Measurements from ENCODE around the gene MSTN.

Gene MSTN

DNA sequence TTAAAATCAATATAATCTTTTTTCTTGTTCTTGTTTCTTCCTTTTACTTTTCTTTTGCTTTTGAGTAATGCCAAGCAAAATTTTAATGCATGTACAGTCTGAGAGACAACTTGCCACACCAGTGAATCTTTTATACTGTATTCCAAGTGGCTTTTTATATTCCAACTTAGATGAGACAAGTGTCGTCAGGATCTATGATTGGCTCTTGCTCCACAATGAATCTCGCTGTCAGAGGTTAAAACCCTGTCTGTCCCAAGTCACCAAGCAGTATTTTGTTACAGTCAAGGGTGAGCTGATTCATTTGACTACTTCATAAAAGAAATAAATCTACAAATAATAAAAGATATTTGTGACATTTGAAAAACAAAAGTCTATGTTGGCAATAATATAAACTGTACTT is at the start of gene MSTN:
MSTN (minus strand) TSS at position 129 of the 400 bp plus-strand sequence. CDS start 133 bp downstream, outside the sequence.
- TF ChIP-seq, protein P1, sequence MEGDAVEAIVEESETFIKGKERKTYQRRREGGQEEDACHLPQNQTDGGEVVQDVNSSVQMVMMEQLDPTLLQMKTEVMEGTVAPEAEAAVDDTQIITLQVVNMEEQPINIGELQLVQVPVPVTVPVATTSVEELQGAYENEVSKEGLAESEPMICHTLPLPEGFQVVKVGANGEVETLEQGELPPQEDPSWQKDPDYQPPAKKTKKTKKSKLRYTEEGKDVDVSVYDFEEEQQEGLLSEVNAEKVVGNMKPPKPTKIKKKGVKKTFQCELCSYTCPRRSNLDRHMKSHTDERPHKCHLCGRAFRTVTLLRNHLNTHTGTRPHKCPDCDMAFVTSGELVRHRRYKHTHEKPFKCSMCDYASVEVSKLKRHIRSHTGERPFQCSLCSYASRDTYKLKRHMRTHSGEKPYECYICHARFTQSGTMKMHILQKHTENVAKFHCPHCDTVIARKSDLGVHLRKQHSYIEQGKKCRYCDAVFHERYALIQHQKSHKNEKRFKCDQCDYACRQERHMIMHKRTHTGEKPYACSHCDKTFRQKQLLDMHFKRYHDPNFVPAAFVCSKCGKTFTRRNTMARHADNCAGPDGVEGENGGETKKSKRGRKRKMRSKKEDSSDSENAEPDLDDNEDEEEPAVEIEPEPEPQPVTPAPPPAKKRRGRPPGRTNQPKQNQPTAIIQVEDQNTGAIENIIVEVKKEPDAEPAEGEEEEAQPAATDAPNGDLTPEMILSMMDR (IDR thresholded peaks at IDR 0.05; ENCODE audit: insufficient read depth, low read depth, low read length, missing control alignments): no peak
- no peak within 1 kb of the TSS for H3K4me3 ChIP-seq (ENCODE audit: low read depth, low read length)
- DNase-seq (ENCODE audit: low read depth): no peak

DNA sequence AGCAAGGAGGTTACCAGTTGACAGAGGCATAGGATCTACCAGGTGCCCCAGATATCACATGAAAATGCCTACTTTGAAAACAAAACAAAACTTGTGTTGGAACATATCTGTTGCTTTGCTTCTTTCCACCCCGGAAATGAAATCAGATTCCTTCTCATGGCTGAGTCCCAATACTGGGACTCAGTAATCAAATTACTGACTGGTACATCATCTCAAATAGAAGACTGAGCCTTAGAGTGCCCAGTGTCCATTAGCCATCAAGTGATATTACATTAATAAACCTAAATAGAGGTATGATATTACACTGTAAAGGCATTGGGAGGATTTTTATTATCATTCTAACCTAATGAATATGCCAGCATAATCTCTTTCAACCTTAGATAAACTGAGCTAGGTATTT is 48.6 kb upstream of the MSTN start:
- TF ChIP-seq, protein P1 (IDR thresholded peaks at IDR 0.05; ENCODE audit: insufficient read depth, low read depth, low read length, missing control alignments): no peak
- H3K4me3 ChIP-seq (ENCODE audit: low read depth, low read length): no peak overlapping the region
- DNase-seq (ENCODE audit: low read depth): no peak

DNA sequence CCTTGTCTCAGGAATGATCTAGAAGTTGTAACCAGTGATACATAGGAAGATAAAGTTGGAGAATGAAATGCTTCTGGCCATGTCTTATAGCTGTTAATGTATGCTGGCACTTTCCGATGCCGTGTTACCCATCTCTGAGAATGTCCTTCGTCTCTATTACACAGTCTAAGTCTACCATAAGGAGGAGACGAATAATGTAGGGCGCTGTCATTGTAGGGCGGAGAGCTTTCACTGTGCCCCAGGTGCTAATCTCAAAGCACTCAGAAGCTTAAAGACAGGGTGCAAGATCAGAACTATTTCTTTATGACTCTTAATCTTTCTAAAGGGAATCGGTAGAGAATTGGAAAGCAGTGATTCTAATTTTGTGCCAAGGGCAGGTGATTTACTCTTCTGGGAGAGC is 48.2 kb upstream of the MSTN start:
- no peak for DNase-seq (ENCODE audit: low read depth)
- TF ChIP-seq, protein P1 (IDR thresholded peaks at IDR 0.05; ENCODE audit: insufficient read depth, low read depth, low read length, missing control alignments): no peak
- no peak overlapping the region for H3K4me3 ChIP-seq (ENCODE audit: low read depth, low read length)

DNA sequence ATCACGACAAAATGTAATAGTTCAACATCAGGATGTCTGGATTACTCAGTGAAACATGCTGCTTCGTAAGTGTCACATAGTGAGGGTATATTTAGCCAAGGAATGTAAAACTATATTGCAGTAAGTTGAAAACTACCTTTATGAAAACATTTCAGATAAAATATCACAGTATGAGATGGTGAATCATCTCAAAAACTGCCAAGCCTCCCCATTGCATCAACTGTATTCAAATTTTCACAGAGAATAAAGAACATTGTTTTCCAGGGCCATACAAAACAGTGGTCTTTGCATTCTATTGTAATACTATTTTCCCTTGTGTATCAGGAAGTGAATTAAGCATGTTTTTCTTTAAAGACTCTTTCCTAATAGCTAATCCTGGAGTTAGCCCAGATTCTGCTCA is 47.6 kb upstream of the MSTN start:
- TF ChIP-seq, protein P1 (IDR thresholded peaks at IDR 0.05; ENCODE audit: insufficient read depth, low read depth, low read length, missing control alignments): no peak

DNA sequence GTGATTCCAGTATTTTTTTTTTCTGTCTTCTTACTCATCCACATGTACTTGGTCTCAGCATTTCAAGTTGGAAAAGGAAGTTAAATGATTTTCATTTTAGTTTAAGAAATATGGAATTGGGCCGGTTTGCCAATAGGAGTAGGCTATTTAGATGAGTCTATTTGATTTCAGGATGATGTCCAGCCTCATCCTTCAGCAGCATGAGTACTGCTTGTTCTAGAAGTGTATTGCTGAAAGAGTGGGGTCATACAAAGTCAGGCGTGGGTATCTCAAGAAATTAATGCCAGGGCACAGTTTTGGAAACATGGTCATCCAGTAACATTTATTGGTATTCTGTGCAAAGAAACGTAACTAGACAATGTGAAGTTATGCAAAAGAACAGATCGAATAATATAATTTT is 44.9 kb upstream of the MSTN start:
- no peak for DNase-seq (ENCODE audit: low read depth)
- no peak overlapping the region for H3K4me3 ChIP-seq (ENCODE audit: low read depth, low read length)
- TF ChIP-seq, protein P1 (IDR thresholded peaks at IDR 0.05; ENCODE audit: insufficient read depth, low read depth, low read length, missing control alignments): no peak

More for the DNA sequence above, 47.6 kb upstream of the MSTN start:
- no peak overlapping the region for H3K4me3 ChIP-seq (ENCODE audit: low read depth, low read length)
- no peak for DNase-seq (ENCODE audit: low read depth)

DNA sequence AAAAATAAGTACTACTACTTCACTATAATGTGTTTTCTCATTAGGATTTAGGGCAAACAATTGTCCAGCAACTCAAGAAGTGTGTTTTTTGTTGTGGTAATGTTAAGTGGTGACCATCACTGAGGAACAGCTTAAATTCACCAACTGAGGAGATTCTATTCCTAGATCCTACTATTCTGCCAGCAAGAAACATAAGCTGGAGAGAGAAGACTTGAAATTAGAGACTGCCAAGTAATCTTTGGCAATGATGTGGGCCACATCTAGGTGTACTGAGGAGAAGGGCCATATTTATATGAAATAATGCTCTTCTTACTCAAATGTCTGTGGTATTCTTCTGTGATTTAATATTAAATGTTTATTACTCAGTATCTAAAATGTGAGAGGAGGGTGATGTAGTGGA is 44.3 kb upstream of the MSTN start:
- TF ChIP-seq, protein P1 (IDR thresholded peaks at IDR 0.05; ENCODE audit: insufficient read depth, low read depth, low read length, missing control alignments): no peak
- H3K4me3 ChIP-seq (ENCODE audit: low read depth, low read length): no peak overlapping the region
- no peak for DNase-seq (ENCODE audit: low read depth)

DNA sequence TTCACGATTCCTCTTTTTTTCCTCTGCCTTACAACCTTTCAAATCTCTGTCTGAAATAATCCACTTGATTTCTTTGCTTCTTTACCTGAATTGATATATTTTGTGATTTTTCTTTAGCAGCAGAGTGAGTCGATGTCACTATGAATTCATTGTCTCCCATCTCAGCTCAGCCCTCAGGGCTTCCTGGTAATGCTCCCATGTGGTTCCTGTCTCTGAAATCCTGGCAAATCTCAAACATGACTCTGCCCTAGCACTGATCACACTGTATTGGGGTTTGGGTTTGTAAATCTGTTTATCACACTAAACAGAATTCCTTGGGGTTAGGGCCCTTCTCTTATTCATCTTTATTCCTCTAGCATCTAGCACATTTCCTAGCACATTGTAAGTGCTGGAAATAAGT is 43.0 kb upstream of the MSTN start:
- H3K4me3 ChIP-seq (ENCODE audit: low read depth, low read length): no peak overlapping the region
- no peak for DNase-seq (ENCODE audit: low read depth)
- TF ChIP-seq, protein P1 (IDR thresholded peaks at IDR 0.05; ENCODE audit: insufficient read depth, low read depth, low read length, missing control alignments): no peak
